ENCODE results near the gene SLC27A6.

GRCh38 chr5:128962211-128962610, 3.1 kb upstream of the SLC27A6 start:
- TF ChIP-seq, protein P1, sequence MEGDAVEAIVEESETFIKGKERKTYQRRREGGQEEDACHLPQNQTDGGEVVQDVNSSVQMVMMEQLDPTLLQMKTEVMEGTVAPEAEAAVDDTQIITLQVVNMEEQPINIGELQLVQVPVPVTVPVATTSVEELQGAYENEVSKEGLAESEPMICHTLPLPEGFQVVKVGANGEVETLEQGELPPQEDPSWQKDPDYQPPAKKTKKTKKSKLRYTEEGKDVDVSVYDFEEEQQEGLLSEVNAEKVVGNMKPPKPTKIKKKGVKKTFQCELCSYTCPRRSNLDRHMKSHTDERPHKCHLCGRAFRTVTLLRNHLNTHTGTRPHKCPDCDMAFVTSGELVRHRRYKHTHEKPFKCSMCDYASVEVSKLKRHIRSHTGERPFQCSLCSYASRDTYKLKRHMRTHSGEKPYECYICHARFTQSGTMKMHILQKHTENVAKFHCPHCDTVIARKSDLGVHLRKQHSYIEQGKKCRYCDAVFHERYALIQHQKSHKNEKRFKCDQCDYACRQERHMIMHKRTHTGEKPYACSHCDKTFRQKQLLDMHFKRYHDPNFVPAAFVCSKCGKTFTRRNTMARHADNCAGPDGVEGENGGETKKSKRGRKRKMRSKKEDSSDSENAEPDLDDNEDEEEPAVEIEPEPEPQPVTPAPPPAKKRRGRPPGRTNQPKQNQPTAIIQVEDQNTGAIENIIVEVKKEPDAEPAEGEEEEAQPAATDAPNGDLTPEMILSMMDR (conservative IDR thresholded peaks at IDR 0.05; ENCODE audit: low read depth in 2 of 2): no peak
- TF ChIP-seq POLR2AphosphoS5 (IDR thresholded peaks at IDR 0.05; ENCODE audit: low read depth) (no peak), REST (IDR thresholded peaks at IDR 0.05; ENCODE audit: unreplicated experiment) (no peak), CREB1 (CRISPR knock-in tag; IDR thresholded peaks at IDR 0.05; ENCODE audit: low read depth) (no peak), EZH2 (IDR thresholded peaks at IDR 0.05; ENCODE audit: low read depth, unreplicated experiment) (no peak), EZH2phosphoT487 (IDR thresholded peaks at IDR 0.05; ENCODE audit: unreplicated experiment) (no peak), ZNF114 (CRISPR knock-in tag; IDR thresholded peaks at IDR 0.05) (no peak)

All from GM23338 (cell line).